Ovary (tissue), 9 donors: ENCODE data around the gene SLC12A8. TPM values are rescaled to one million over a fixed set of nuclear protein-coding genes. Genes with fewer than 3 reads are reported as not detected.

Experiments
- DNase-seq, 5 donors: peaks; one replicate each; pipeline ENCODE4 v3.0.0-alpha.2; 2019 to 2020
- H3K27ac ChIP-seq, 2 donors: fragments of 200-600 bp; one replicate each; pipeline versions ENCODE4 v1.5.1 to v1.8.0; 2019 to 2022
- H3K27me3 ChIP-seq: fragments of 200-600 bp; one replicate; pipeline ENCODE4 v1.8.0; 2022
- H3K36me3 ChIP-seq: fragments of 200-600 bp; sonication (generic); one replicate; pipeline ENCODE4 v1.5.1; 2019
- H3K4me1 ChIP-seq: one replicate; pipeline ENCODE4 v1.8.1; 2013; ENCODE audit warnings: mild to moderate bottlenecking, moderate library complexity; ENCODE audit not compliant: insufficient read depth
- H3K4me3 ChIP-seq: fragments of 200-600 bp; sonication (generic); one replicate; pipeline ENCODE4 v1.5.1; 2017
- H3K9me3 ChIP-seq, 2 donors: fragments of 200-600 bp in 1 of 2; sonication (generic) in 1 of 2; one replicate each; pipeline versions ENCODE4 v1.5.1 to v1.8.1; 2013 to 2019; ENCODE audit warnings: mild to moderate bottlenecking in 1 of 2, moderate library complexity in 1 of 2
- CTCF ChIP-seq, 3 donors: fragments of 450-650 bp in 2 of 3; fragments of 200-600 bp in 1 of 3; IDR thresholded peaks; one replicate each; pipeline versions ENCODE4 v1.5.1 to v1.8.0; 2016 to 2022; ENCODE audit warnings: antibody characterized with exemption in 3 of 3, mild to moderate bottlenecking in 1 of 3
- EP300 ChIP-seq: sonication (generic); formaldehyde crosslinking; IDR thresholded peaks from one replicate; pipeline ENCODE4 v1.6.1; 2017; ENCODE audit warnings: antibody characterized with exemption
- POLR2A ChIP-seq: fragments of 450-650 bp; IDR thresholded peaks from one replicate; pipeline ENCODE4 v1.6.1; 2017; ENCODE audit warnings: antibody characterized with exemption, mild to moderate bottlenecking, moderate library complexity
- WGBS, 3 donors: extraction: QIAGEN DNeasy Blood & Tissue Kit in 1 of 3; methylation state at CpG; one replicate each; pipeline versions ENCODE4 v1.1.5 to v1.1.7; 2013 to 2017; 5-methylcytosine and 5-hydroxymethylcytosine counted together
- intact Hi-C, 4 donors: fragments of 100-400 bp; cut with DNase I; formaldehyde crosslinking; loops; one replicate each; pipeline versions ENCODE4 v1.11.0 to v1.15.1; 2022 to 2023
- polyA plus RNA-seq, 2 donors: library from polyadenylated mRNA; stranded (reverse); fragments of 200-250 nt in 1 of 2; fragments of 350-450 nt in 1 of 2; fragmentation: Illumina TruSeq in 1 of 2; extraction: RNeasy Lipid Tissue Mini Kit (QIAGEN cat#74804) in 1 of 2; gene quantifications; one replicate each; pipeline ENCODE4 v1.2.3, GENCODE V29; 2013 to 2014
- total RNA-seq, 7 donors: library from RNA; depleted of rRNA in 2 of 7; stranded (reverse); fragments of >200 nt in 2 of 7; fragmentation: NEBNext Ultra II Directional in 3 of 7; extraction: Animal tissue kit (Norgen Biotek cat#: 25700) in 3 of 7; gene quantifications; one replicate each; pipeline versions ENCODE4 v1.1.0 to v1.2.4, GENCODE V29; 2016 to 2023
- donor health status: DM: no; HTN: no; CAD: no; lungs with moderate emphysema.
- donor health status: DM: no; HTN: no; CAD: no.
- donor health status: Bipolar disorder and iron deficiency.
- donor health status: DM: yes; HTN: yes; CAD: no.
- donor health status: DM: no; HTN: no; CAD: no.
- donor health status: DM: yes; HTN: yes; CAD: no.

The SLC12A8 gene
- total and polyA plus RNA-seq, 9 donors = 0.28 to 11.5 (median 1.5) TPM

GRCh38 chr3:125207949-125208568 lies 4.5 kb downstream of the SLC12A8 start:
- TF ChIP-seq POLR2A (no peak), EP300 (no peak), CTCF (IDR thresholded peaks at IDR 0.05) (no peak)
- Histone ChIP-seq H3K27ac (no peak overlapping the region), H3K9me3 (no peaks in the 10 kb centered on the region), H3K4me3 (no peak overlapping the region), H3K4me1 (peaks cover 5% of the 10 kb centered on the region), H3K36me3 (no peaks in the 10 kb centered on the region), H3K27me3 (no peaks in the 10 kb centered on the region)
- intact Hi-C loops = no loop called here
- no peak for DNase-seq
- WGBS, 3 donors = 100% methylated on average over 1 of the region's 1 CpG

- Histone ChIP-seq H3K36me3 (no peaks in the 10 kb centered on the region), H3K27ac (no peak overlapping the region), H3K27me3 (no peaks in the 10 kb centered on the region), H3K9me3 (no peaks in the 10 kb centered on the region), H3K4me3 (no peak overlapping the region), H3K4me1 (peaks cover 3% of the 10 kb centered on the region)
- intact Hi-C loops = no loop called here
- 69 to 76% (median 75%) methylated on average over 7 of the region's 7 CpGs for WGBS, 3 donors
- DNase-seq = no peak
- TF ChIP-seq POLR2A = no peak
- TF ChIP-seq CTCF (IDR thresholded peaks at IDR 0.05) = no peak
- TF ChIP-seq EP300 = no peak
These were observed 5.0 kb downstream of the SLC12A8 start for GRCh38 chr3:125207507-125207906.

GRCh38 chr3:125206934-125207333 lies 5.6 kb downstream of the SLC12A8 start:
- 61 to 64% (median 62%) methylated on average over 6 of the region's 6 CpGs for WGBS, 3 donors
- no peaks in the 10 kb centered on the region for H3K36me3 ChIP-seq
- no peaks in the 10 kb centered on the region for H3K4me1 ChIP-seq
- H3K4me3 ChIP-seq = no peak overlapping the region
- DNase-seq = no peak
- no peak overlapping the region for H3K27ac ChIP-seq
- intact Hi-C loops = no loop called here
- TF ChIP-seq POLR2A = no peak
- TF ChIP-seq EP300 = no peak
- no peak for TF ChIP-seq CTCF (IDR thresholded peaks at IDR 0.05)
- no peaks in the 10 kb centered on the region for H3K9me3 ChIP-seq
- no peaks in the 10 kb centered on the region for H3K27me3 ChIP-seq

- intact Hi-C loops = no loop called here
- no peaks in the 10 kb centered on the region for H3K4me1 ChIP-seq
- H3K27ac ChIP-seq = no peak overlapping the region
- no peak for TF ChIP-seq POLR2A
- no peak for TF ChIP-seq CTCF (IDR thresholded peaks at IDR 0.05)
- TF ChIP-seq EP300 = no peak
- H3K4me3 ChIP-seq = no peak overlapping the region
- no peak for DNase-seq
- H3K27me3 ChIP-seq = no peaks in the 10 kb centered on the region
- H3K36me3 ChIP-seq = no peaks in the 10 kb centered on the region
- H3K9me3 ChIP-seq = no peaks in the 10 kb centered on the region
These were observed 8.8 kb downstream of the SLC12A8 start for GRCh38 chr3:125203731-125204130.
